Retina (tissue), 1 donor: ENCODE data around the gene RPL3.

ENCODE experiments used
- DNase-seq: peaks from one replicate; pipeline ENCODE4 v3.0.0-alpha.2; 2016

Gene RPL3

DNA sequence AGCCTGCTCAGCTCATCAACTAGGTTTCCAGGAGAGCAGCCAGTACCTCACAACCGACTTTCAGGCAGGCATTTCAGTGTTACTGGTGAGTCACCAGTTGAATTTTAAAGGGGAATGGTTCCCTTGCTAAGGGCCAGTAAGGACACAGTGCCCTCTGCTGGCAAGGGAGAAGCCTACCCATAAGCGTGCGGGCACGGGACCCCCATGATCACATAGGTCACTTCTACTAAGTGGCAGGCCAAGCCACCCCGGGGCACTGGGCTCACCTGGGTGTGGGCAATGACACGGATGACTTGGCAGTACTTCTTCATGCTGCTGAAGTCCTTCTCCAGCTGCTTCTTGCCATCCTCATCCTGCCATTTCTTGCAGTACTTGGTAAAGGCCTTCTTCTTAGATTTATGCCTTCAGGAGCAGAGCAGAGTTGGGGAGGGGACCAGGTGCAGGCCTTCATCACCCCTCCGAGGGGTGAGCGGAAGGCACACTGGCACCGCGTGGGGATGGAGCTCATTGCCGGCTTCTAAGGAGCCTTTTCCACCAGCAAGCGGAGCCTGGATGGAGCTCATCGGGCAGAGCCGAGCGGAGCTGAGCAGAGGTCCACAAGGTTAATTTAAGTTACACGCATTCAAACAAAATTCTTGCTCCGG lies 2.9 kb downstream of the RPL3 start:
- peak; percentile 75 for DNase-seq

DNA sequence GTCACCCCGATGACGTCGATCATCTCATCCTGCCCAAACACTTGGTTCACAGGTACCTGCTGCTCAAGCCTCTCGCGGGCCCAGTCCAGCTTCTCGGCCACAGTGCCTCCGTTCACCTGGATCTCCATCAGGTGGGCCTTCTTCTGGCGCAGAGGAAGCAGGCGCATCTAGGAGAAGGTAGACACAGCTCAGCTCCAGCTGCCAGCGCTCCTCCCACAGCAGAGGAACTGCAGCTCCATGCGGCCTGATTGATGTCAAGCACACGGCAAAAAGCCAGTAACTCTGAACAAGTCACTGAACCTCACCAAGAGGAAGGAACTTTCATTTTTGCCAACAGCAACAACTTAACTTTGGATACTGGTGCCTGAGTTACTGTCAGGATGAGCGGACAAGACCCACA lies 4.0 kb downstream of the RPL3 start:
- no peak for DNase-seq

DNA sequence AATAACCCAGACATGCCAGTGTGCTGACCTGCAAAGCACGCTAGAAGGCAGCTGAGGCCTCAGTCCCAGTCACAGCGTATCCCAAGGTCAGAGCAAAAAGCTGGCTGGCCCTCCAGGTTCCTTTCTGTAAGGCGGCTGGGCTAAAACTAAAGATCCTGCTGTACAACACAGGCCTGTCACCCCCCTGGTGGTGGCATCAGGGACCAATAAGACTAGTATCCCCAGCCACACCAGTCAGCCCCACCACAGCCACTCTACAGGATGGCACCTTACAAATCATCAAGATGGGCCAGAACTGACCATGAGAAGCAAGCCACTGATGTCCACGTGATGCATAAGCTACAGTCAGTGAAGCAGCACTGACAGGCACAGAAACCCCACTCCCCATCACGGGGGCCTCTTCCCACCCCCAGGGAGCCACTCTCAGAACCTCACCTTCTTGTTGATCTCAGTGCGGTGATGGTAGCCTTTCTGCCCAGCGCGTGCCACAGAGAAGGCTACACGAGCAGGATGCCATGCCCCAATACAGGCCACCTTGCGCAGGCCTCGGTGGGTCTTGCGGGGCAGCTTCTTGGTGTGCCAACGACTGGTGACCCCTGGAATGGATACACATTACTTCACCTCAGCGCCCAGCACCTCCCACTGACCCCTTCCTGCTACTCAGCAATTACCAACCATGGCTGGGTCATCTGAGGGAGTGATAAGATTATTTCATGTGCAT lies 5.0 kb downstream of the RPL3 start:
- no peak for DNase-seq

DNA sequence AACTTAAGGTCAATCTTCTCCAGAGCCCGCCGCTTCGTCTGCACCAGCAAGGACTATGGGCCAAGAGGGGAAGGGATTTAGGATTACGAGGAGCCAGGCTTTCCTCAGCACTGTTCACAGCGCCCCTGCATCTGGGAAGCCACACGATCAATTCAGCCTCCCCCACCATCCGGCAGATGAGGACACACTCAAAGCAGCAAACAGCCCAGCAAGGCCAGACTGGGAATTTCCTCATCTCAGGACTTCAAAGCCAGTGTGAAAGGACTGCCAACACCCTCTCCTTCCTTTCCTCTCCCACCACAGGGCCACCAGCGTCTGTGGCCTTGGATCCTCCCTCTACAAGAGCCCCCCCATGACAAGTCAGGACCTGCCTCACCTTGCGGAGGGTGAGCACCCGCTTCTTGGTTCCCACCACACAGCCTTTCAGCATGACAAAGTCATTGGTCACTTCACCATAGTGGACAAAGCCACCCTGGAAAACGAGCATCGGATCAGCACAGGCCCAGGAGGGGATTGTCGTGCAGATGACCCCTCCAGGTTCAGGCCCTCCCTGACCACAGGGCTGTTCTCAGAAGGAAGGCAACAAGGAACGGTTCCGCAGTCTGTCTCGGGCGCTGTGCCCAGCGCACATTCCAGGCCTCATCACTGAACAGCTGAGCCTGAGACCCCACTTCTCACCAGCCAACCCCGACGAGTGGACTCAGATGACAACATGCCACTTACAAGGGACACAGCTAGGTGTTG lies 6.0 kb downstream of the RPL3 start:
- no peak for DNase-seq

DNA sequence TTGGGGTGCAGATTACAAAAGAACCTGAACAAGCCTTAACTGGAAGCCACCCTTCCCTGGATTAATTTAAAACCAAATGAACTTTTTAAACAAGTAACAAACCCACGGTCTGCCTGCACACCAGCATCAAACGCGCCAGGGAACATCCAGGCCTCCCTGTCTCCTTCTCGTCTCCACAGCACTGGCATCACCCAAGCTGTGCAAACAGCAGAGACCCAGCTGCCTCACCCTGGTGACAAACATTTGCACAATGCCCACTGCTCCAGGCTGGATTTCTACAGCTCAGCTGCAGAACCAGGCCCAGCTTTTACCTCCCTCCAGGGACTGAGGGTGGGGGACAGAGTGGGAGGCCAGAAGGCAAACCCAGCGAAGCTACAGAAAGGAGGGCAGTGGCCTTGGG lies 7.0 kb downstream of the RPL3 start:
- DNase-seq = no peak

DNA sequence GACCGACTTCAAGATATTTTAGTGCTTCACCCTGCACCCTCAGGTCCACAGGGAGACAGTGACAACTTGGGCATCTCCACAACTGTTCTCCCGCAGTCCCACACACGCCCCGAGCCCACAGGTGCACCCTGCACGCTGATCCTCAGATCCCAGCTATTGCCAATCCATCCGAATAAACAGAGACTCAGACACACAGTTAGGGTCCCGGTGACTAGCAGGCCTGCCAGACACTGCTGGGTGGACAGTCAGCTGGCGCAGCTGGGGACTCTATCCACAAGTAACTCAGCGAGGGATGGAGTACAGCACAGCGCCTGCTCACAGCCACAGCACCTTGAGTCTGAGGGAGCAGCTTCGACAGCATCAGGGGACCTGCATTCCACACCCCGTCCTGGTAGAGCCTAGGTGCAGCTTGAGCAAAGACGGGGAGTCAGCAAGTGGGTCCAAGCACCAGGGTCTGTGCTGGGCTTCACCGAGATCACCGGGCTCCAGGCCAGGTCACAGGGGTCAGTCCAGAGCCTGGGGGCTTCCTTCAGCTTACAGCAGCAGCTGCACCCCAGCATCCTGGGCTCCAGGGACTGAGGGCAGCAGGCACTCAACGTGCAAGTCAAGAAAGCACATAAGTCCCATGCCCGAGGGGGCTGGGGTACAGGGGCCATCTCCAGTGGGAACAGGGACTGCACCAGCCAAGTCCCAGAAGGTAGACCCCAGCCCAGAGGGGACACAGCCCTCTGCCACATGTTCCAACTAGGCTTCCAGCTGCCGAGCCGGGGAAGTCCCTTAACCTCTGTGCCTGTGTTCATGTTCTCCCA lies 7.6 kb downstream of the RPL3 start:
- no peak for DNase-seq

DNA sequence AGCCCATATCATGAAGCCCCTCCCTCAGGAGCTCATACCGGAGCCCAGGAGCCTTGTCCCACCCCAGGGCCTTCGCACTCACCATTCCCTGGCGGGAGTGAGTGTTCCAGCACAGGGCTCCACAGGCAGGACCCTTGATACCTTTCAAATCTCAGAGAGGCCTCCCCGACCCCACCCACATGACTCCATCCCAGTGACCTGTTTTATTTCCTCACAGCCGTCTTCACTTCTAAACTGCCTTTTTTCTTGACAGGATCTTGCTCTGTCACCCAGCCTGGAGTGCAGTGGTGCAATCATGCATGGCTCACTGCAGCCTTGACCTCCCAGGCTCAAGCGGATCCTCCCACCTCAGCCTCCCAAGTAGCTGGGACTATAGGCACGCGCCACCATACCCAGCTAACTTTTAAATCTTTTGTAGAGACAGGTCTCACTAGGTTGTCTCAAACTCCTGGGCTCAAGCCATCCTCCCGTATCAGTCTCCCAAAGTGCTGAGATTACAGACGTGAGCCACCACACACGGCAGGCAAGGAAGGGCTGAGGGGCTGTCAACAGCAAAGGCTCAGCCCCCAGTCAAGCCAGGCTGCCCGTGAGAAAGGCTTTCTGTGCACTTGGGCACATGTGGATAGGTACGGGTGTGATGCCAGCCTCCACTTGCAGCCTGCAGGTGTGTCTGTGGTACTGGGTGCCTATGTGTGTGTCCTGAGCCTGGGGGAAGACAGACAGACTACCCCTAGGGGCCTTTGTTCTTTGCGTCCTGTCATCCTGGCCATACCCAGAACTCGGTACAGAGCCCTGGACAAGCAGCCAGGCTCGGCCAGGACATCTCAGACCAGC lies 9.3 kb downstream of the RPL3 start:
- DNase-seq = no peak

DNA sequence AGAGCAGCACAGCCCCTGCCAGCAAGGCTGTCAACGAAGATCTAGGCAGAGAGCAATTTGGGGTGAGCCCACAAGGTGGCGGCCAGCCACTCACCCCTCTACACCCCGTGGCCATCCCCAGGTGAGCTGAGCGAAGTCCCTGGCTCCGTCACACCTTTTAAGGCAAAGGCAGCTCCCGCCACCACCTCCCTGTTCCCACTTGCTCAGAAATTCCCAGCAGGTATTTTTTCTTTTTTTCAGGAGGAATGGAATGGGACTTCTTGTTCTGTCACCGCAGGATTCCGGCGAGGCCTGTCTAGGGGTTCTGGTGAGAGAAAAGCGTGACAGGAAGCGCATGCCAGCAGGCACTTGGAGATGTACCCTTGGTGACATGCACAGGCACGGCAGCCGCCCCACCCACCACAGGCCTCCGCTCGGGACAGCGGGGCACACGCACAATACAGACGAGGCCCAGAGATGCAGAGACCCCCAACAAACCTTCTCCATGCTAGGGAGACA lies 10.0 kb downstream of the RPL3 start:
- no peak for DNase-seq

DNA sequence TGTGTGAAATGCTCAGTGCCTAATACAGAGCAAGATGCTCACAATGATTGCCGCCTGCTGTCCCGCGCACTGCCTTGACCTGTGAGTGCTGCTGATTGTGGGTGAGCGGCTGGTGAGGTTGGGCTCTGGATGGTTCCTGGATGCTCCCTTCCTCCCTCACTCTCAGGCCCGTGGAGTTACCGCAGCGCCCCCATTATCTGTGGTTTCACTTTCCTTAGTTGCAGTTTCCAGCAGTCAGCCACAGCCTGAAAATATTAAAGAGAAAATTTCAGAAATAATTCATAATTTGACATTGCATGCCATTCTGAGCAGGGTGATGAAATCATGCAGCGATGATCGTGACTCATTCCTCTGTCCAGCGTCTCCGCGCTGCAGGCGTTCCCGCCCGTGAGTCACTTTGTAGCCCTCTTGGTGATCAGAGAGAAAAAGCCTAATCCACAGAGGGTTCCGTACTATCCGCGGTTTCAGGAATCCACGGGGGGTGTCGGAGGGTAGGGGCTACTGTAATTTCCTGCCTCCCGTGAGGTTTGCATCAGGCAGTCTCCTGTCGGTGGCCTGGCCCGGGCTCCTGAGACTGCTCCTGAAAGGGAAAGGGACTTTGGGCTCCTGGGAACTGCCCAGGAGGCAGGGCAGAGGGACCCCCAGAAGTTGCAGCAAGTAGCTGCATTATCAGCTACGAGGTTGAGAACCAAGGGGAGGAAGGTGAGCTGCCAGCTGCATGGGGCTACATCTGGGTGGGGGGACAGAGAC lies 10.6 kb downstream of the RPL3 start:
- no peak for DNase-seq

DNA sequence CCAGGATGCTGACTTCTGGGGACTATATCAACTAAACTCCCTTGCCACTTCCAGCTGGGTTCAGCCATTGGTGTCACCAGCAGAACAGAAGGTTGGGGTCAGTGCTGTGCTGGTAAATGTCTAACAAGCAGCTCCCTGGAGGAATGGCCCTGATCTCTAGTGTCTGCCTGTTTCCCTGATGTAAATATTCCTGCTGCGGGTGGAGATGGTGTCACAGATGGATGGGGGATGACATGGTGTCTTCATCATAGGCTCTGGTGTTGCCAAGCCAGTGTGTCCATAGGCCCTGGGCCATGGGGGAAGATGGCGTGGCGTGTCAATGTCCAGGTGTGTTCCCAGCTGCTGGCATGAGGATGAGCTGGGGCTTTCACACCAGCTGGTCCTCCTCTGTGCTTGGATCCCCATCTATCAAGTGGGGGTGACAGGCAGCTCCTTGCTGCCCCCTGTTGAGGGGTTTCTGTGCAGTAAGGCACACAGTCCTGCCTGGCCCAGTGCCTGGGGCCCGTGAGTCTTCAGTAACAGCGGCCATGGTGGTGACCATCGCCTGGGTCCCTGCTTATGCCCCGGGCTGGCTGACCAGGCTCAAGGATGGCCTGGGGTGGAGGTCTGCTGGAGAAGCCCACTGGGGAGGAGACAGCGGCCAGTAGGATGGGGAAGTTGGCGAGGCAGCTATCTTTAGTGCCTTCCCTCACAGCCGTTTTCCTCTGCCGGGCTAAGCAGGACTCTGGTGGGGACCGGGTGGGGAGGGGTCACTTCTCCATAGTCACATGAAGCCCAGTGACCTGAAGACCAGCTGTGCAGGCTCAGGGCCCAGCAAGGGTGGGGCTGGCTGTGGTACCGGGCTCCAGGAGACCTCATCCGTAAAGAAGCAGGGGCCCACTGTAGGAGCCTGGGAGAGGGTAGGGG lies 12.7 kb downstream of the RPL3 start:
- no peak for DNase-seq

DNA sequence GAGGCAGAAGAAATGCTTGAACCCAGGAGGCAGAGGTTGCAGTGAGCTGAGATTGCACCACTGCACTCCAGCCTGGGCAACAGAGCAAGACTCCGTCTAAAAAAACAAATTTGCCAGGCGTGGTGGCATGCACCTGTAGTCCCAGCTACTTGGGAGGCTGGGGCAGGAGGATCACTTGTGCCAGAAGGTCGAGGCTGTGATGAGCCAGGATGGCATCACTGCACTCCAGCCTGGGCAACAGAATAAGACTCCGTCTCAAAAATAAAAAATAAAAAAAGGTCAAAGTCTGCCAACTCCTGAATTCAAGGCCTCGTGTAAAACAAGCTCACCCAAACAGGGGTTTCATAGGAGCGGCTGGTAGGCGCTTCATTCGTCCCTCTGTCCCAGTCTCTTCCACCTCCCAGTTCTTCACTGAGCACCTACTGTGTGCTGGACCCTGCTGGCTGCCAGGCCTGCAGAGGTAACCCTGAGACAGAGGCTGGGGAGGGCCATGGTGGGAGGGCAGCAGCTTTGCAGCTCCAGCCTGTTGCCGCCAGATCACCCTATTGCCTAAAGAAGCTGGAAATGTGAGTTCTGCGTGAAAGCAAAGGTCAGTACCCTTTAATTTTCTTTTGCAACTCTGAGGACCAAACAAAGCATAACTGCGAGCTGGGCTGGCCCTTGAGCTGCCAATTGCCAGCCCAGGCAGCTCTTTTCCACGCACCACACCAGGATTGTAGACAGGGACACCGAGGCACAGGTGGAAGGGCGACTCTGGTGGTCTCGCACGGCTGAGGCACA lies 15.3 kb downstream of the RPL3 start:
- no peak for DNase-seq

DNA sequence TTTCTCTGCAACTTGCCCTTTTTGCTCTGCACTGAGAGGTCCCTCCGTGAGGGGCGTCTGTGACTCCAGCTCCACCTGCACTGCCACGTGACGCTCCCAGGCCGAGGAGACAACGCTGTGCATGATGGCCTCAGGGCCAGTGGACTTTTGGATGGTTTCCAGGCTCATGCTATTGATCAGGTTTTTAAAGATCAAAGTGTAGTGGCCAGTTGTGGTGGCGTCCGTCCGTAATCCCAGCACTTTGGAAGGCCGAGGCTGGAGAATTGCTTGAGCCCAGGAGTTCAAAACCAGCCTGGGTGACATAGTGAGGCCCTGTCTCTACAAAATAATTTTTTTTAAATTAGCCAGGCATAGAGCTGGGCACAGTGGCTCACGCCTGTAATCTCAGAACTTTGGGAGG lies 16.1 kb downstream of the RPL3 start:
- no peak for DNase-seq

DNA sequence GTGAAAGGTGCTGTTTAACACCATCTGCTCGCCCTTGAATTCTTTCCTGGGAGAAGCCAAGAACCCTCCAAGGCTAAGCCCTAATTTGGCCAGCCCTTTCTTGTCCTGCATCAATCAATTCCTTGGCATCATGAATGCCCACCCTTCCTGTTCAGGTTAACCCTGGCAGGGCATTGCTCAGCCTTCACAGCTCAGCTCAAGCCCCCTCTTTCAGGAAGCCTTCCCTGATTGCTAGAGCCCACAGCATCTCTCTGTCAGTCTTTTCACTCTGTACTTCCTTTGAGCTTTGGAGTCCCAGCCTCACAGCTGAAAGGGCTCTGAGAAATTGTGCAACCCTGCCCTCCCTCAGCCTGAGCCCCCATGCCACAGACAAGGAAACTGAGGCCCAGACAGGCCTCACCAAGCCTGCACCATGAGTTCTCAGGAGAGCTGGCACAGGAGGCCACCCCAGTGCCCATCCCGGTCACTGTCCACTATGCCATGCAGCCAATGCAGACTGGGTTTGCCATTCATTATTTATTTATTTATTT lies 16.9 kb downstream of the RPL3 start:
- DNase-seq = no peak

DNA sequence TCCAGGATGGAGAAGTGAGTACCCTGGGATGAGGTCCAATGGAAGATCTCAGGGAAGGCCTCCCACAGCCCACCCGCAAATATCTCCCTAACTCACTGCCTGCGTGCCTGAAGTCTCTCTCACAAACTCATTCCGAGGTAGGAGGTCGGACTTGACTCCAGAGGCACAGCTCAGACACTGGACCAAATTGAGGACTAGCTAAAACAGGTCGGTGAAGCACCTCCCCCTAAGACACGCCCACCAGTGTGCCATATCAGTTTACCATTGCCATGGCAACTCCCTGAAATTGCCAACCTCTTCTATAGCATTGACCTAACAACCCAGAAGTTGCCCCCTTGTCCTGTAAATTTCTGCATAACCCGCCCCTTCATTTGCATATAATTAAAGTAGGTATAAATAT lies 17.5 kb downstream of the RPL3 start:
- DNase-seq = no peak

DNA sequence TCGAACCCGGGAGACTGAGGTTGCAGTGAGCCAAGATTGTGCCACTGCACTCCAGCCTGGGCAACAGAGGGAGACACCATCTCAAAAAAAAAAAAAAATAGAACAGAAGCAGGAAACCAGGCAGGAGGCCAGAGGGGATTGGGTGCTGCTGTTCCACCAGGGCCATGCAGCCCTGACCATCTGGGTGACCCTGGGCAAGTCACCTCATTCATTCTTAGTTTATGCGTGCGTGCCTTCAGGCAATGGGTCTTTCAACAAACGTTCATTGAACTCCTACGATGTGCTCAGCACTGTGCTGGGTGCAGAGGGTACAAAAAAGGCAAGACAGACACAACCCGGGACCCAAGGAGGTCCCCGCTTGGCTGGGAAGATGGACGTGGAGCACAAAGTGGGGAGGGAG lies 18.3 kb downstream of the RPL3 start:
- DNase-seq = no peak

DNA sequence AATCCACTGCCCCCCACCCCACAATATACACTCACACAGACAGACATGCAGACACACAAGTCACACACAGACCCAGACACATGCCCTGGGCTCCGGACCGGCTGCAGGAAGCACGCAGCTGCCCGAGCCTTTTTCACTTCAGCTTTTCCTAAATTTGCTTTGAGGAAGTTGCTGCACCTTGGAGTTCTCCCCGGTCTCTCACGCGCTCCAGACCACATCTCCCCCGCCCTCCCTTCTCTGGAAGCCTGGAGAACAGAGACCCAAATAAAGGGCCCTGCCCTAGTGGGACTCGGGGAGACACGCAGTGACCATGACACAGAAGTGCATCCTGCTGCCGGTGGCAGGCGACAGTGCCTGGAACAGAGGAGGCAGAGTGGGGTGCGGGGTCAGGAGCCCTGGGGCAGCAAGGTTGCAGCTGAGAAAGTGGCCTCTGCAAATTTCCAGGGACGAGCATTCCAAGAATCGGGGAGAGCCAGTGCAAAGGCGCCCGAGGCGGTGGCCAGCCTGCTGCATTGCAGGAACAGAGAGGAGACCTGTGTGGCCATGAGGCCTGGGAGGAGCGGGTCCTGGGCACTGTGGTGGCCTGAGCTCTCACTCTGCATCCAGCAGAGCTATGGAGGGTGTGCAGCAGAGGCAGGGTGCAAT lies 19.1 kb downstream of the RPL3 start:
- no peak for DNase-seq

DNA sequence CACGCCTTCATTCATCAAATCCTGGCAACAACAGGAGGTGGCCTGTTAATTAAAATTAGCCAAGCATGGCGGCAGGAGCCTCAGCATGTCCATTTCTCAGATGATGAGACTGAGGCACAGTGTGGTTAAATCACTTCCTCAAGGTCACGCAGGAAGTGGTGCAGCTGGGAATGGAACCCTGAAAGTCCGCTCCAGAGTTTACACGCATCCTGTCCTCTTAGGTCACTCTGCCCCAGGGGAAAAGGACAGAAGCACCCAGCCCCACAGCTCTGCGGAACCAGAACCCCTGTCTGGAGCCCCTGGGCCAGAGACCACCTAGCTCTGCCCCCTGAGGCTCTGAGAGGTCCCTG lies 19.6 kb downstream of the RPL3 start:
- DNase-seq = no peak

DNA sequence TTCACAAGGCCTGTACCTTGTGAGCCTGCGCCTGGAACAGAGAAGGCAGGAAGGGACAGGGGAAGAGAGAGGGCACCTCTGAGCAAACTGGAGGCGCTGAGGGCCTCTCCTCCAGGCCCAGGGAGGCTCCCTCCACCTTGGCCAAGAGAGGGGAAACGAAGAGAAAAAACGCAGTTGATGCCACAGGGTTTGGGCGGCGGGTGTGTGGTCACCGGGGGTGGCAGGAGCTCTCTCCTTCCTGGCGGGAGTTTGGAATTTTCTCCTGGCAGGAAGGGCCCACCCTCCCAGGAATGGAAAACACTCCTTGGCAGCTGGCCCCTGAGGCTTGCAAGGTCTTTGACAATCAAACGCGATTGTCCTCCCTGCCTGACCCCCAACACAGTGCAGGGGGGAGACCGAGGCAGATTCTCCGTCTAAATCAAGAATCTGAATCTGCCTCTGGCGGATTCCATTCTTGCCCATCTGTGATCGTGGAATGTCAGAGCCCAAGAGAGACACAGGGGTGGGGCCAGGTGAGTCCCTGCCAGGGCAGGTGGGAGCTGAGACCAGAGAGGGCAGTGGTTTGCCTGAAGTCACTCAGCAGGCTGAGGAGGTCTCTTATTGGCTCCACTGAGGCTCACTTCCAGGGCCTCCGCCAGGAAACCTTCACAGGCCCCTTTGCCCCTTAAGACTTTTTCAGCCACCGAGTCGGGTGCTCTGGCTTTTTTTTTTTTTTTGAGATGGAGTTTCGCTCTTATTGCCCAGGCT lies 21.0 kb downstream of the RPL3 start:
- no peak for DNase-seq
